HCT116 (cell line): Measurements from ENCODE around the gene FGF13.

ENCODE experiments used
- CBX3 ChIP-seq: IDR thresholded peaks from 2 replicates; pipeline ENCODE4 v1.6.1; 2012; ENCODE audit warnings: low read depth
- CEBPB ChIP-seq: IDR thresholded peaks from 2 replicates; pipeline ENCODE4 v1.6.1; 2012; ENCODE audit warnings: low read depth
- CTCF ChIP-seq, 3 experiments: fragments of 200-600 bp in 1 of 3; sonication (generic) in 1 of 3; IDR thresholded peaks in 2 of 3; conservative IDR thresholded peaks in 1 of 3; 2 replicates each; pipeline ENCODE4 v1.5.1; 2012 to 2017; ENCODE audit warnings: low read depth in 2 of 3, low read length in 2 of 3, antibody characterized with exemption in 1 of 3, borderline replicate concordance in 1 of 3, control low read depth in 1 of 3, mild to moderate bottlenecking in 1 of 3, mixed read lengths in 1 of 3, mixed run types in 1 of 3, moderate library complexity in 1 of 3; ENCODE audit not compliant: insufficient read depth in 1 of 3
- ELF1 ChIP-seq: IDR thresholded peaks from 2 replicates; pipeline ENCODE4 v1.6.1; 2012; ENCODE audit warnings: low read depth, borderline replicate concordance
- EZH2 ChIP-seq: fragments of 200-600 bp; sonication (generic); IDR thresholded peaks from 2 replicates; pipeline ENCODE4 v1.6.1; 2017; ENCODE audit warnings: antibody characterized with exemption, mixed run types
- JUND ChIP-seq: IDR thresholded peaks from 2 replicates; pipeline ENCODE4 v1.6.1; 2012
- MAX ChIP-seq: IDR thresholded peaks from 2 replicates; pipeline ENCODE4 v1.6.1; 2012
- POLR2A ChIP-seq: IDR thresholded peaks from 2 replicates; pipeline ENCODE4 v1.7.0; 2011; ENCODE audit warnings: borderline replicate concordance; ENCODE audit not compliant: insufficient read depth, insufficient read length; ENCODE audit errors: extremely low read depth
- POLR2AphosphoS5 ChIP-seq: IDR thresholded peaks from 2 replicates; pipeline ENCODE4 v1.6.1; 2011; ENCODE audit warnings: mild to moderate bottlenecking, low read depth, low read length, moderate library complexity
- YY1 ChIP-seq: IDR thresholded peaks from 2 replicates; pipeline ENCODE4 v1.6.1; 2011; ENCODE audit warnings: low read length, low read depth, moderate library complexity, mild to moderate bottlenecking; ENCODE audit not compliant: insufficient replicate concordance; ENCODE audit errors: extremely low read depth
- ZFX ChIP-seq: fragments of 450-650 bp; IDR thresholded peaks from 2 replicates; pipeline ENCODE4 v1.6.1; 2017

DNA sequence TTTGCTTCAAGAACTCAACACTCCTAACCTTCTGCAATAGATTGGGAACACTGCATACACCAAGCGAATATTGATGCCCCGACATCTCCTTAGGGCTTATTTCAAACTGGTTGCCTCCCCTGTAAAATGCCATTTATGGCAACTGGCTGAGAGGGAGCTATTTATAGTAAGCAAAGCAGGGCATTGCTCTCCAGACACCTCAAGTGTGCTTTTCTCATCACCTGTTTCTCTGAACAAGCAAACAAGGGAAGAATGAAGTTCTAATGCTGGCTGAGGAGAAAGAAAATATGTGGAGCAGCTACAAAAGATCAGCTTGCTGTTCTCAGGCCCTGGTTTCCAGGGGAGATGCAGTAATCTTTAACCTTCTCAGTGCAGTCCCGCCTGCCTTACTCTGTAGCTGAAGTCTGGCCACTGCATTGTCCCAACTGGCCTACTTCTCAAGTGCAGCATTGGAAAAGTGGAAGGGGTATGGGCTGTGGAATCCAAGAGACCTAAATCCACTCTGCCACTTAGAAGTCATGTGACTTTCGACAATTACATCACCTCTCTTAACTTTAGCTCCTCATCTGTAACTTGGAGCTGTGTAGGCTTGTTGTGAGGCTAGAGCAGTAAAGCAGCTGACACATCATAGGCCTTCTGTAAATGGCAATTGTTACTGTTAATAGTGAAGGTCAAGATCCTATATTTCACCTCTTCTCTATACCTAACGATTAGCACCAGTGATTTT, 47.9 kb upstream of the FGF13 start:
- no peak for TF ChIP-seq CTCF (IDR thresholded peaks at IDR 0.05 in 2 of 3, conservative IDR thresholded peaks at IDR 0.05 in 1 of 3; ENCODE audit: borderline replicate concordance in 1 of 3, insufficient read depth in 1 of 3, low read depth in 2 of 3, low read length in 2 of 3)
- TF ChIP-seq ZFX = no peak
- no peak for TF ChIP-seq POLR2A
- TF ChIP-seq POLR2AphosphoS5 = no peak
- no peak for TF ChIP-seq YY1
- TF ChIP-seq CBX3 = no peak
- TF ChIP-seq JUND = no peak
- no peak for TF ChIP-seq CEBPB
- no peak for TF ChIP-seq MAX
- no peak for TF ChIP-seq EZH2
- TF ChIP-seq ELF1 = no peak
